ENCODE data around the gene KRT80.

The KRT80 gene

GRCh38 chr12:52130711-52131110 lies 61.1 kb downstream of the KRT80 start:
- DNase-seq (ENCODE audit: low read depth) = no peak

- DNase-seq (ENCODE audit: low read depth) = no peak
Measured at GRCh38 chr12:52127683-52128450, 63.9 kb downstream of the KRT80 start.

- DNase-seq (ENCODE audit: low read depth) = no peak
Measured at GRCh38 chr12:52126605-52127578, 64.9 kb downstream of the KRT80 start.

- no peak for DNase-seq (ENCODE audit: low read depth)
Measured at GRCh38 chr12:52126050-52126604, 65.7 kb downstream of the KRT80 start.

- DNase-seq (ENCODE audit: low read depth) = no peak
Measured at GRCh38 chr12:52125476-52125900, 66.3 kb downstream of the KRT80 start.

GRCh38 chr12:52123487-52124186 lies 68.2 kb downstream of the KRT80 start:
- no peak for DNase-seq (ENCODE audit: low read depth)

- DNase-seq (ENCODE audit: low read depth) = no peak
Measured at GRCh38 chr12:52122904-52123303, 68.9 kb downstream of the KRT80 start.

- no peak for DNase-seq (ENCODE audit: low read depth)
Measured at GRCh38 chr12:52122540-52122871, 69.3 kb downstream of the KRT80 start.

GRCh38 chr12:52121824-52122539 lies 69.8 kb downstream of the KRT80 start:
- DNase-seq (ENCODE audit: low read depth) = peak; percentile 42

- DNase-seq (ENCODE audit: low read depth) = no peak
Measured at GRCh38 chr12:52120951-52121823, 70.6 kb downstream of the KRT80 start.

- no peak for DNase-seq (ENCODE audit: low read depth)
Measured at GRCh38 chr12:52119398-52120254, 72.2 kb downstream of the KRT80 start.

All from stimulated activated CD8-positive, alpha-beta memory T cell treated with anti-CD3 and anti-CD28 coated beads, Interleukin-7, amount 100 ng/mL, for 24 hours (primary cell).